SK-N-SH treated with all-trans-retinoic acid at 6 μM for 48 hours (cell line): Measurements from ENCODE around the gene HRK.

Experiments
- ATAC-seq: fragments of 200-7000 bp; cut with Tn5 transposase; 3 replicates; pipeline ENCODE4 v1.9.1; 2020; ENCODE audit warnings: mild to moderate bottlenecking, moderate library complexity
- ARNTL ChIP-seq: fragments of 450-650 bp; formaldehyde crosslinking; IDR thresholded peaks from 2 replicates; pipeline ENCODE4 v1.5.0; 2020; ENCODE audit warnings: low read depth, mild to moderate bottlenecking, moderate library complexity, borderline replicate concordance
- BACH2 ChIP-seq: fragments of 250-450 bp; sonication (Bioruptor Pico); IDR thresholded peaks from 2 replicates; pipeline ENCODE4 v1.9.0; 2021; ENCODE audit warnings: mild to moderate bottlenecking, borderline replicate concordance
- CREB5 ChIP-seq: fragments of 250-450 bp; sonication (Bioruptor Pico); IDR thresholded peaks from 2 replicates; pipeline ENCODE4 v1.5.1; 2020; ENCODE audit warnings: low read depth, mild to moderate bottlenecking, moderate library complexity
- CSDC2 ChIP-seq: fragments of 250-450 bp; sonication (Bioruptor Pico); IDR thresholded peaks from 2 replicates; pipeline ENCODE4 v1.5.0; 2020; ENCODE audit warnings: mild to moderate bottlenecking, moderate library complexity
- CSRNP3 ChIP-seq: fragments of 250-450 bp; sonication (Bioruptor Pico); IDR thresholded peaks from 2 replicates; pipeline ENCODE4 v1.5.1; 2021; ENCODE audit warnings: mild to moderate bottlenecking, moderate library complexity
- ESRRG ChIP-seq: fragments of 250-450 bp; sonication (Bioruptor Pico); IDR thresholded peaks from 2 replicates; pipeline ENCODE4 v1.6.1; 2021; ENCODE audit warnings: mild to moderate bottlenecking
- GLIS3 ChIP-seq: fragments of 250-450 bp; sonication (Bioruptor Pico); IDR thresholded peaks from 2 replicates; pipeline ENCODE4 v1.5.0; 2020; ENCODE audit warnings: mild to moderate bottlenecking, moderate library complexity
- ISL1 ChIP-seq: fragments of 250-450 bp; sonication (Bioruptor Pico); IDR thresholded peaks from 2 replicates; pipeline ENCODE4 v2.1.2; 2022; ENCODE audit warnings: mild to moderate bottlenecking, moderate library complexity
- OSR1 ChIP-seq: fragments of 250-450 bp; sonication (Bioruptor Pico); IDR thresholded peaks from 2 replicates; pipeline ENCODE4 v1.8.0; 2022; ENCODE audit warnings: moderate library complexity, mild to moderate bottlenecking, inconsistent platforms
- POU6F1 ChIP-seq: fragments of 250-450 bp; sonication (Bioruptor Pico); IDR thresholded peaks from 2 replicates; pipeline ENCODE4 v1.8.0; 2021; ENCODE audit warnings: low read depth, mild to moderate bottlenecking, moderate library complexity, borderline replicate concordance
- PPARA ChIP-seq: fragments of 250-450 bp; sonication (Bioruptor Pico); IDR thresholded peaks from 2 replicates; pipeline ENCODE4 v1.5.0; 2020; ENCODE audit warnings: mild to moderate bottlenecking, borderline replicate concordance
- RARB ChIP-seq: fragments of 250-450 bp; sonication (Bioruptor Pico); IDR thresholded peaks from 2 replicates; pipeline ENCODE4 v1.8.0; 2021; ENCODE audit warnings: mild to moderate bottlenecking, moderate library complexity
- SNAI2 ChIP-seq: fragments of 250-450 bp; sonication (Bioruptor Pico); IDR thresholded peaks from 2 replicates; pipeline ENCODE4 v1.5.0; 2020; ENCODE audit warnings: mild to moderate bottlenecking, moderate library complexity
- TCF4 ChIP-seq: fragments of 250-450 bp; sonication (Bioruptor Pico); IDR thresholded peaks from 2 replicates; pipeline ENCODE4 v1.8.0; 2021; ENCODE audit warnings: mild to moderate bottlenecking, moderate library complexity, borderline replicate concordance
- TOX ChIP-seq: fragments of 250-450 bp; sonication (Bioruptor Pico); IDR thresholded peaks from 2 replicates; pipeline ENCODE4 v1.8.0; 2021; ENCODE audit warnings: mild to moderate bottlenecking, moderate library complexity, borderline replicate concordance
- ZC3H10 ChIP-seq: fragments of 250-450 bp; sonication (Bioruptor Pico); IDR thresholded peaks from 2 replicates; pipeline ENCODE4 v1.5.1; 2021; ENCODE audit warnings: mild to moderate bottlenecking, moderate library complexity
- ZFP3 ChIP-seq: fragments of 250-450 bp; sonication (Bioruptor Pico); IDR thresholded peaks from 2 replicates; pipeline ENCODE4 v1.5.0; 2020; ENCODE audit warnings: mild to moderate bottlenecking, moderate library complexity
- ZFP30 ChIP-seq: fragments of 450-650 bp; formaldehyde crosslinking; IDR thresholded peaks from 2 replicates; pipeline ENCODE4 v1.5.0; 2022; ENCODE audit warnings: mild to moderate bottlenecking, moderate library complexity
- ZNF70 ChIP-seq: fragments of 450-650 bp; formaldehyde crosslinking; IDR thresholded peaks from 2 replicates; pipeline ENCODE4 v1.5.0; 2020; ENCODE audit warnings: mild to moderate bottlenecking, moderate library complexity
- ZNF8 ChIP-seq: fragments of 450-650 bp; formaldehyde crosslinking; IDR thresholded peaks from 2 replicates; pipeline ENCODE4 v1.5.0; 2020; ENCODE audit warnings: mild to moderate bottlenecking, moderate library complexity
- TF ChIP-seq, protein P1 (sequence below): fragments of 250-450 bp; sonication (Bioruptor Pico); IDR thresholded peaks from 2 replicates; pipeline ENCODE4 v1.5.0; 2020; ENCODE audit warnings: mild to moderate bottlenecking, moderate library complexity
- TF ChIP-seq, protein P2 (sequence below): fragments of 250-450 bp; sonication (Bioruptor Pico); IDR thresholded peaks from 2 replicates; pipeline ENCODE4 v1.8.0; 2020; ENCODE audit warnings: mild to moderate bottlenecking, moderate library complexity, borderline replicate concordance

HRK gene

DNA sequence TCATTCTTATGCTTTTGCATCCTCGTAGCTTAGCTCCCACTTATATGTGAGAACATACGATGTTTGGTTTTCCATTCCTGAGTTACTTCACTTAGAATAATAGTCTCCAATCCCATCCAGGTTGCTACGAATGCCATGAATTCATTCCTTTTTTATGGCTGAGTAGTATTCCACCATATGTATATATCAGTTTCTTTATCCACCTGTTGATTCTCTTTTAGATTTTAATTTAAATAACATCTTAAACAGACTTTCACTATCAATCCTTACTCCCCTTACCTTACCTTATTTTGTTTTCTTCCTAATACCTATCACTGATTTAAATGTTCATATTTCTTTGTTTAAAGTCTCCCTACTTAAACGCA lies 29.0 kb upstream of the HRK start (continued):
- TF ChIP-seq ZNF70 (CRISPR knock-in tag): no peak
- no peak for TF ChIP-seq ZFP3
- no peak for TF ChIP-seq ZFP30

DNA sequence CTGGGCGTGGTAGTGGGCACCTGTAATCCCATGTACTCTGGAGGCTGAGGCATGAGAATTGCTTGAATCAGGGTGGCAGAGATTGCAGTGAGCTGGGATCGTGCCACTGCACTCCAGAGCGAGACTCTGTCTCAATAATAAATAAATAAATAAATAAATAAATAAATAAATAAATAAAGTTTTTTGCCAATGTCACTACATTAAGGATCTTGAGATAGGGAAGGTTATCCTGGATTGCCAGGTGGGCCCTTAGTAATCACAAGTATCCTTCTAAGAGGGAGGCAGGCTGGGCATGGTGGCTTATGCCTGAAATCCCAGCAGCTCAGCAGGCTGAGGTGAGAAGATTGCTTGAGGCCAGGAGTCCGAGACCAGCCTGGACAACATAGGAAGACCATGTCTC lies 25.0 kb upstream of the HRK start:
- no peak for ATAC-seq
- TF ChIP-seq ZNF70 (CRISPR knock-in tag) (no peak), ZNF8 (CRISPR knock-in tag) (no peak), POU6F1 (CRISPR knock-in tag) (no peak), CSRNP3 (no peak), ZC3H10 (CRISPR knock-in tag) (no peak), ZFP30 (no peak), CSDC2 (CRISPR knock-in tag) (no peak), RARB (CRISPR knock-in tag) (no peak), ISL1 (CRISPR knock-in tag) (no peak), BACH2 (CRISPR knock-in tag) (no peak), GLIS3 (CRISPR knock-in tag) (no peak), CREB5 (CRISPR knock-in tag) (no peak), TOX (CRISPR knock-in tag) (no peak)
- TF ChIP-seq, protein P1, sequence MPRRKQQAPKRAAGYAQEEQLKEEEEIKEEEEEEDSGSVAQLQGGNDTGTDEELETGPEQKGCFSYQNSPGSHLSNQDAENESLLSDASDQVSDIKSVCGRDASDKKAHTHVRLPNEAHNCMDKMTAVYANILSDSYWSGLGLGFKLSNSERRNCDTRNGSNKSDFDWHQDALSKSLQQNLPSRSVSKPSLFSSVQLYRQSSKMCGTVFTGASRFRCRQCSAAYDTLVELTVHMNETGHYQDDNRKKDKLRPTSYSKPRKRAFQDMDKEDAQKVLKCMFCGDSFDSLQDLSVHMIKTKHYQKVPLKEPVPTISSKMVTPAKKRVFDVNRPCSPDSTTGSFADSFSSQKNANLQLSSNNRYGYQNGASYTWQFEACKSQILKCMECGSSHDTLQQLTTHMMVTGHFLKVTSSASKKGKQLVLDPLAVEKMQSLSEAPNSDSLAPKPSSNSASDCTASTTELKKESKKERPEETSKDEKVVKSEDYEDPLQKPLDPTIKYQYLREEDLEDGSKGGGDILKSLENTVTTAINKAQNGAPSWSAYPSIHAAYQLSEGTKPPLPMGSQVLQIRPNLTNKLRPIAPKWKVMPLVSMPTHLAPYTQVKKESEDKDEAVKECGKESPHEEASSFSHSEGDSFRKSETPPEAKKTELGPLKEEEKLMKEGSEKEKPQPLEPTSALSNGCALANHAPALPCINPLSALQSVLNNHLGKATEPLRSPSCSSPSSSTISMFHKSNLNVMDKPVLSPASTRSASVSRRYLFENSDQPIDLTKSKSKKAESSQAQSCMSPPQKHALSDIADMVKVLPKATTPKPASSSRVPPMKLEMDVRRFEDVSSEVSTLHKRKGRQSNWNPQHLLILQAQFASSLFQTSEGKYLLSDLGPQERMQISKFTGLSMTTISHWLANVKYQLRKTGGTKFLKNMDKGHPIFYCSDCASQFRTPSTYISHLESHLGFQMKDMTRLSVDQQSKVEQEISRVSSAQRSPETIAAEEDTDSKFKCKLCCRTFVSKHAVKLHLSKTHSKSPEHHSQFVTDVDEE (CRISPR knock-in tag): no peak
- TF ChIP-seq, protein P2, sequence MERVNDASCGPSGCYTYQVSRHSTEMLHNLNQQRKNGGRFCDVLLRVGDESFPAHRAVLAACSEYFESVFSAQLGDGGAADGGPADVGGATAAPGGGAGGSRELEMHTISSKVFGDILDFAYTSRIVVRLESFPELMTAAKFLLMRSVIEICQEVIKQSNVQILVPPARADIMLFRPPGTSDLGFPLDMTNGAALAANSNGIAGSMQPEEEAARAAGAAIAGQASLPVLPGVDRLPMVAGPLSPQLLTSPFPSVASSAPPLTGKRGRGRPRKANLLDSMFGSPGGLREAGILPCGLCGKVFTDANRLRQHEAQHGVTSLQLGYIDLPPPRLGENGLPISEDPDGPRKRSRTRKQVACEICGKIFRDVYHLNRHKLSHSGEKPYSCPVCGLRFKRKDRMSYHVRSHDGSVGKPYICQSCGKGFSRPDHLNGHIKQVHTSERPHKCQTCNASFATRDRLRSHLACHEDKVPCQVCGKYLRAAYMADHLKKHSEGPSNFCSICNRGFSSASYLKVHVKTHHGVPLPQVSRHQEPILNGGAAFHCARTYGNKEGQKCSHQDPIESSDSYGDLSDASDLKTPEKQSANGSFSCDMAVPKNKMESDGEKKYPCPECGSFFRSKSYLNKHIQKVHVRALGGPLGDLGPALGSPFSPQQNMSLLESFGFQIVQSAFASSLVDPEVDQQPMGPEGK (CRISPR knock-in tag): no peak

- ATAC-seq: no peak
- TF ChIP-seq POU6F1 (CRISPR knock-in tag) (no peak), PPARA (CRISPR knock-in tag) (no peak), RARB (CRISPR knock-in tag) (no peak), CSDC2 (CRISPR knock-in tag) (no peak), ARNTL (CRISPR knock-in tag) (no peak), SNAI2 (CRISPR knock-in tag) (no peak), ZNF70 (CRISPR knock-in tag) (no peak), TCF4 (no peak), ZFP30 (no peak), ISL1 (CRISPR knock-in tag) (no peak), ZFP3 (no peak), OSR1 (CRISPR knock-in tag) (no peak), GLIS3 (CRISPR knock-in tag) (no peak), ESRRG (CRISPR knock-in tag) (no peak), CSRNP3 (no peak), TOX (CRISPR knock-in tag) (no peak), ZC3H10 (CRISPR knock-in tag) (no peak), ZNF8 (CRISPR knock-in tag) (no peak)
- TF ChIP-seq, protein P1 (CRISPR knock-in tag): no peak
Observed at GRCh38 chr12:116903818-116904217, 22.6 kb upstream of the HRK start.
